ENCODE measurements around the gene JMJD8.

The JMJD8 gene

DNA sequence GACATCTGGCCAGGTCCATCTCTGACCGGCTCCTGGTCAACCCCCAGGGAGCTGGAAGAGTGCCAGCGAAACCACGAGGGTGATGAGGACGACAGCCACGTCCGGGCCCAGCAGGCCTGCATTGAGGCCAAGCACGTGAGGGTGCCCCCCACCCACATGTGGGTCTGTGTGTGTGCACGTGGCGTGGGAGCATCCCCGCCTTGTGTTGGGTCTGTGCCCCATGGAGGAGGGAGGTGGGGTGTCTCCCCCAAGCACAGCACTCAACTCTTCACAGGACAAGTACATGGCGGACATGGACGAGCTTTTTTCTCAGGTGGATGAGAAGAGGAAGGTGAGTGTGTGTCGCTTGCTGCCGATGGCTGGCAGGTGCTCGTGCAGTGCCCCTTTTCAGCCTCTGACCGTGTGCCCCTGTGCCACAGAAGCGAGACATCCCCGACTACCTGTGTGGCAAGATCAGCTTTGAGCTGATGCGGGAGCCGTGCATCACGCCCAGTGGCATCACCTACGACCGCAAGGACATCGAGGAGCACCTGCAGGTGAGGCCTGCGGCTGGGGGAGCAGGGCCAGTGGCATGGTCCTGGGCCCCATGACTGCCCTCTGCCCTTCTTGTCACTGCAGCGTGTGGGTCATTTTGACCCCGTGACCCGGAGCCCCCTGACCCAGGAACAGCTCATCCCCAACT, 2.2 kb downstream of the JMJD8 start:
- peak overlapping the region; percentile 62 for H3K4me3 ChIP-seq (ENCODE audit: insufficient read depth, low read length, poor library complexity, severe bottlenecking)
- H3K36me3 ChIP-seq (ENCODE audit: low read length), result no peaks in the 10 kb centered on the region
- H3K4me2 ChIP-seq (ENCODE audit: low read depth, low read length, poor library complexity, severe bottlenecking), result peak overlapping the region; percentile 57
- peaks cover 23% of the 10 kb centered on the region; the same call in 1 of the 2 replicates for H3K79me2 ChIP-seq (ENCODE audit: insufficient read depth, low read length)
- H3K27ac ChIP-seq (ENCODE audit: low read depth, low read length), result no peak overlapping the region
- no peaks in the 10 kb centered on the region for H4K20me1 ChIP-seq (ENCODE audit: low read depth, low read length)
- TF ChIP-seq, protein P1, sequence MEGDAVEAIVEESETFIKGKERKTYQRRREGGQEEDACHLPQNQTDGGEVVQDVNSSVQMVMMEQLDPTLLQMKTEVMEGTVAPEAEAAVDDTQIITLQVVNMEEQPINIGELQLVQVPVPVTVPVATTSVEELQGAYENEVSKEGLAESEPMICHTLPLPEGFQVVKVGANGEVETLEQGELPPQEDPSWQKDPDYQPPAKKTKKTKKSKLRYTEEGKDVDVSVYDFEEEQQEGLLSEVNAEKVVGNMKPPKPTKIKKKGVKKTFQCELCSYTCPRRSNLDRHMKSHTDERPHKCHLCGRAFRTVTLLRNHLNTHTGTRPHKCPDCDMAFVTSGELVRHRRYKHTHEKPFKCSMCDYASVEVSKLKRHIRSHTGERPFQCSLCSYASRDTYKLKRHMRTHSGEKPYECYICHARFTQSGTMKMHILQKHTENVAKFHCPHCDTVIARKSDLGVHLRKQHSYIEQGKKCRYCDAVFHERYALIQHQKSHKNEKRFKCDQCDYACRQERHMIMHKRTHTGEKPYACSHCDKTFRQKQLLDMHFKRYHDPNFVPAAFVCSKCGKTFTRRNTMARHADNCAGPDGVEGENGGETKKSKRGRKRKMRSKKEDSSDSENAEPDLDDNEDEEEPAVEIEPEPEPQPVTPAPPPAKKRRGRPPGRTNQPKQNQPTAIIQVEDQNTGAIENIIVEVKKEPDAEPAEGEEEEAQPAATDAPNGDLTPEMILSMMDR (IDR thresholded peaks at IDR 0.05; ENCODE audit: insufficient read depth, low read length, poor library complexity, severe bottlenecking), result no peak
- no peak for TF ChIP-seq EZH2phosphoT487 (conservative IDR thresholded peaks at IDR 0.05; ENCODE audit: low read length)
- H3K9me2 ChIP-seq (replicated peaks; ENCODE audit: insufficient read depth, low read length), result no peaks in the 10 kb centered on the region
- H3F3A ChIP-seq (ENCODE audit: insufficient read depth), result peaks cover 9% of the 10 kb centered on the region; the same call in 1 of the 2 replicates
- no peak overlapping the region for H2AFZ ChIP-seq (ENCODE audit: low read depth, low read length, severe bottlenecking)
- H3K27me3 ChIP-seq (ENCODE audit: low read length), result no peaks in the 10 kb centered on the region
- H3K9ac ChIP-seq (ENCODE audit: low read length), result peak overlapping the region; percentile 75; the same call in 1 of the 2 replicates
- no peaks in the 10 kb centered on the region for H3K9me3 ChIP-seq (ENCODE audit: insufficient read depth, low read length)

DNA sequence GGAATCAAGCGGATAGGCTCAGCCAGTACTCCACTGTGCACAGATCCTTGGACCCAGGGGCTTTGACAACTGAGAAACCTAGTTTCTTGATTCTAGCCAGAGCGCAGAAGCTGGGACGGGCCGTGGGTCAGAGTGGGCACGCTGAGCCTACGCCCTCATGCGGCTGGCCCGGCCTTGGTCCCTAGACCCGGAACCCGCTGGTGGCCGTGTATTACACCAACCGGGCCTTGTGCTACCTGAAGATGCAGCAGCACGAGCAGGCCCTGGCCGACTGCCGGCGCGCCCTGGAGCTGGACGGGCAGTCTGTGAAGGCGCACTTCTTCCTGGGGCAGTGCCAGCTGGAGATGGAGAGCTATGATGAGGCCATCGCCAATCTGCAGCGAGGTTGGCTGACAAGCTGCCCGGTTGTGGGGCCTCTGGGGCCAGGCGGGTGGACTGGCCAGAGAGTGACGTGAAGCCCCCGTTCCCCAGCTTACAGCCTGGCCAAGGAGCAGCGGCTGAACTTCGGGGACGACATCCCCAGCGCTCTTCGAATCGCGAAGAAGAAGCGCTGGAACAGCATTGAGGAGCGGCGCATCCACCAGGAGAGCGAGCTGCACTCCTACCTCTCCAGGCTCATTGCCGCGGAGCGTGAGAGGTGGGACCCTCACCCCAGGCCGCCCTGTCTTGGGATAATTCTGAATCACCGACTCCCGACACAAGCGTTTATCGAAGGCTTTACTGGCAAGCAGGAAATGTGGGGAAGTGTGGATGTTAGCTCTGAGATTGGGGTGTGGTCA, 3.0 kb downstream of the JMJD8 start:
- no peaks in the 10 kb centered on the region for H3K36me3 ChIP-seq (ENCODE audit: low read length)
- H3K4me3 ChIP-seq (ENCODE audit: insufficient read depth, low read length, poor library complexity, severe bottlenecking), result peak overlapping the region; percentile 62
- H4K20me1 ChIP-seq (ENCODE audit: low read depth, low read length), result no peaks in the 10 kb centered on the region
- no peaks in the 10 kb centered on the region for H3K27me3 ChIP-seq (ENCODE audit: low read length)
- H2AFZ ChIP-seq (ENCODE audit: low read depth, low read length, severe bottlenecking), result no peak overlapping the region
- no peaks in the 10 kb centered on the region for H3K9me3 ChIP-seq (ENCODE audit: insufficient read depth, low read length)
- H3K27ac ChIP-seq (ENCODE audit: low read depth, low read length), result peak overlapping the region; percentile 51
- peaks cover 9% of the 10 kb centered on the region; the same call in 1 of the 2 replicates for H3F3A ChIP-seq (ENCODE audit: insufficient read depth)
- H3K4me2 ChIP-seq (ENCODE audit: low read depth, low read length, poor library complexity, severe bottlenecking), result peak overlapping the region; percentile 57
- H3K9me2 ChIP-seq (replicated peaks; ENCODE audit: insufficient read depth, low read length), result no peaks in the 10 kb centered on the region
- H3K9ac ChIP-seq (ENCODE audit: low read length), result peak overlapping the region; percentile 75
- H3K79me2 ChIP-seq (ENCODE audit: insufficient read depth, low read length), result peaks cover 23% of the 10 kb centered on the region; the same call in 1 of the 2 replicates
- TF ChIP-seq, protein P1 (IDR thresholded peaks at IDR 0.05; ENCODE audit: insufficient read depth, low read length, poor library complexity, severe bottlenecking), result peak; percentile 10
- TF ChIP-seq EZH2phosphoT487 (conservative IDR thresholded peaks at IDR 0.05; ENCODE audit: low read length), result no peak

DNA sequence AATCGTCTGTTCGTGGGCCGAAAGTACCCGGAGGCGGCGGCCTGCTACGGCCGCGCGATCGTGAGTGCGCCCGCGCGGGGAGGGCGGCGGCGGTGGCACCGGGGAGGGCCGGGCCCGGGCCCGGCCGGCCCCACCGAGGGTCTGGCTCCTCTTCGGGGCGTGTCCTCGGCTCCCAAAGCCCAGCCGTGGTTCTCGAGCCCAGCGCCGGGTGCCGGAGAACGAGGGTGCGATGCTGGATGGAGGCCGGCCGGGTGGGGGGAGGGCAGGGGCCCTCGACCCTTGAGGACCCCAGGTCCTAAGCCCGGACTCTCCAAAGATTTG, 3.5 kb downstream of the JMJD8 start:
- Histone ChIP-seq H3K4me2 (ENCODE audit: low read depth, low read length, poor library complexity, severe bottlenecking) (peak overlapping the region; percentile 57), H3K79me2 (ENCODE audit: insufficient read depth, low read length) (peaks cover 23% of the 10 kb centered on the region; the same call in 1 of the 2 replicates), H4K20me1 (ENCODE audit: low read depth, low read length) (no peaks in the 10 kb centered on the region), H3K9ac (ENCODE audit: low read length) (peak overlapping the region; percentile 75), H3K36me3 (ENCODE audit: low read length) (no peaks in the 10 kb centered on the region), H3K27me3 (ENCODE audit: low read length) (no peaks in the 10 kb centered on the region), H3K9me2 (replicated peaks; ENCODE audit: insufficient read depth, low read length) (no peaks in the 10 kb centered on the region), H2AFZ (ENCODE audit: low read depth, low read length, severe bottlenecking) (no peak overlapping the region), H3K9me3 (ENCODE audit: insufficient read depth, low read length) (no peaks in the 10 kb centered on the region), H3K27ac (ENCODE audit: low read depth, low read length) (peak overlapping the region; percentile 51), H3K4me3 (ENCODE audit: insufficient read depth, low read length, poor library complexity, severe bottlenecking) (peak overlapping the region; percentile 62), H3F3A (ENCODE audit: insufficient read depth) (peaks cover 9% of the 10 kb centered on the region; the same call in 1 of the 2 replicates)
- no peak for TF ChIP-seq EZH2phosphoT487 (conservative IDR thresholded peaks at IDR 0.05; ENCODE audit: low read length)
- TF ChIP-seq, protein P1 (IDR thresholded peaks at IDR 0.05; ENCODE audit: insufficient read depth, low read length, poor library complexity, severe bottlenecking), result no peak

Data from SU-DHL-6 (cell line).